Left ventricle myocardium inferior (tissue), 1 donor: Measurements from ENCODE around the gene EHF. TPM values are rescaled to one million over a fixed set of nuclear protein-coding genes. Genes with fewer than 3 reads are reported as not detected.
"Not testable (repeated sequence)": the region's sequence is repeated elsewhere in the genome, so short reads cannot be mapped to it uniquely, and the experiment has no call there.

Experiments
- DNase-seq: peaks from one replicate; pipeline ENCODE4 v3.0.0-alpha.2; 2020
- H3K27ac ChIP-seq: fragments of 200-600 bp; replicated peaks from 2 replicates; pipeline ENCODE4 v1.8.0; 2021
- H3K27me3 ChIP-seq: fragments of 200-600 bp; 2 replicates; pipeline ENCODE4 v1.8.0; 2021; ENCODE audit warnings: low read depth
- H3K36me3 ChIP-seq: fragments of 200-600 bp; 2 replicates; pipeline ENCODE4 v1.8.0; 2021
- H3K4me1 ChIP-seq: fragments of 200-600 bp; 2 replicates; pipeline ENCODE4 v1.8.0; 2021
- H3K4me3 ChIP-seq: fragments of 200-600 bp; 2 replicates; pipeline ENCODE4 v1.8.0; 2021; ENCODE audit warnings: mild to moderate bottlenecking, moderate library complexity
- H3K9me3 ChIP-seq: fragments of 200-600 bp; replicated peaks from 2 replicates; pipeline ENCODE4 v1.8.0; 2021
- CTCF ChIP-seq: fragments of 200-600 bp; IDR thresholded peaks from 2 replicates; pipeline ENCODE4 v1.8.0; 2021; ENCODE audit warnings: antibody characterized with exemption, mild to moderate bottlenecking, borderline replicate concordance
- intact Hi-C: fragments of 100-400 bp; cut with micrococcal nuclease; formaldehyde crosslinking; loops from one replicate; pipeline ENCODE4 v1.11.0; 2022
- total RNA-seq: library from RNA; stranded (reverse); fragmentation: NEBNext Ultra II Directional; extraction: Animal tissue kit (Norgen Biotek cat#: 25700); gene quantifications from one replicate; pipeline ENCODE4 v1.2.1, GENCODE V29; 2021
- donor health status: DM: no; HTN: yes; CAD: no; lungs with severe emphysema.

Gene EHF
- total RNA-seq, 1 donor from 2014 or later = 1.6 TPM

- Histone ChIP-seq H3K4me1 (no peaks in the 10 kb centered on the region), H3K9me3 (no peaks in the 10 kb centered on the region), H3K27me3 (no peaks in the 10 kb centered on the region), H3K4me3 (no peak overlapping the region), H3K36me3 (no peaks in the 10 kb centered on the region), H3K27ac (peak overlapping the region; percentile 41)
- intact Hi-C loops = no loop called here
- no peak for DNase-seq
- TF ChIP-seq CTCF = no peak
Measured at GRCh38 chr11:34680206-34680605, 59.3 kb downstream of the EHF start.

- TF ChIP-seq CTCF = no peak
- intact Hi-C loops = no loop called here
- no peak overlapping the region for H3K27ac ChIP-seq
Measured at GRCh38 chr11:34680918-34681586, 60.2 kb downstream of the EHF start.

GRCh38 chr11:34682825-34683224, 61.9 kb downstream of the EHF start:
- TF ChIP-seq CTCF = no peak
- no peaks in the 10 kb centered on the region for H3K4me1 ChIP-seq
- intact Hi-C loops = no loop called here
- H3K27me3 ChIP-seq = no peaks in the 10 kb centered on the region
- H3K36me3 ChIP-seq = no peaks in the 10 kb centered on the region
- H3K9me3 ChIP-seq = no peaks in the 10 kb centered on the region
- no peak overlapping the region for H3K27ac ChIP-seq
- no peak overlapping the region for H3K4me3 ChIP-seq
- no peak for DNase-seq

More at GRCh38 chr11:34680918-34681586, 60.2 kb downstream of the EHF start:
- DNase-seq = no peak
- Histone ChIP-seq H3K9me3 (no peaks in the 10 kb centered on the region), H3K36me3 (no peaks in the 10 kb centered on the region), H3K27me3 (no peaks in the 10 kb centered on the region), H3K4me1 (no peaks in the 10 kb centered on the region), H3K4me3 (no peak overlapping the region)

- Histone ChIP-seq H3K4me3 (no peak overlapping the region), H3K36me3 (no peaks in the 10 kb centered on the region), H3K9me3 (no peaks in the 10 kb centered on the region), H3K27me3 (no peaks in the 10 kb centered on the region), H3K4me1 (no peaks in the 10 kb centered on the region), H3K27ac (no peak overlapping the region)
- intact Hi-C loops = no loop called here
- no peak for TF ChIP-seq CTCF
- DNase-seq = no peak
Measured at GRCh38 chr11:34683396-34683795, 62.5 kb downstream of the EHF start.

DNA sequence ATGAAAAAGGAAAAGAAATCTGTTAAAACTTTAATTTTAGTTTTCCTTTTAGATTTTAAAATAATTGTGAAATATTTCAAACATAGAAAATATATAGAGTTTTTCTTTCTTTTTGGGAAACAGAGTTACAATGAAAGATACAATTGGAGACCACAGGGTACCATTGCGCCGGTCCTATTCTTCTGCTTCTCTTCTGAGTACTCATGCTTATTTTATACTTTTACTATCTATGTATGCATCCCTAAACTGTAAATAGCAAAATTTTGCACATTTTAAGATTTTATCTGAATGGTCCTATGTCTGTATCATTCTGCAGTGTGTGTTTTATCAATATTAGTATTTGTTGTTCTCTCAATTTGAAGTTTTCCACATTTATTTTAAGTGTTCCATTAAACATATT, 65.0 kb downstream of the EHF start:
- Histone ChIP-seq H3K4me3 (no peak overlapping the region), H3K4me1 (no peaks in the 10 kb centered on the region), H3K36me3 (no peaks in the 10 kb centered on the region), H3K9me3 (no peaks in the 10 kb centered on the region), H3K27ac (no peak overlapping the region), H3K27me3 (no peaks in the 10 kb centered on the region)
- TF ChIP-seq CTCF = no peak
- no peak for DNase-seq
- intact Hi-C loops = no loop called here

DNA sequence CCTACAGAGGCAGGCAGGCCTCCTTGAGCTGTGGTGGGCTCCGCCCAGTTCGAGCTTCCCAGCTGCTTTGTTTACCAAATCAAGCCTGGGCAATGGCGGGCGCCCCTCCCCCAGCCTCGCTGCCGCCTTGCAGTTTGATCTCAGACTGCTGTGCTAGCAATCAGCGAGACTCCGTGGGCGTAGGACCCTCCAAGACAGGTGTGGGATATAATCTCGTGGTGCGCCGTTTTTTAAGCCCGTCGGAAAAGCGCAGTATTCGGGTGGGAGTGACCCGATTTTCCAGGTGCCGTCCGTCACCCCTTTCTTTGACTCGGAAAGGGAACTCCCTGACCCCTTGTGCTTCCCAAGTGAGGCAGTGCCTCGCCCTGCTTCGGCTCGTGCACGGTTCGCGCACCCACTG, 71.4 kb downstream of the EHF start:
- H3K4me3 ChIP-seq, H3K36me3 ChIP-seq, H3K4me1 ChIP-seq, DNase-seq, H3K27ac ChIP-seq, H3K27me3 ChIP-seq, intact Hi-C loops: not testable (repeated sequence)
- peaks cover 19% of the 10 kb centered on the region for H3K9me3 ChIP-seq
